ENCODE measurements around the gene PCLO. TPM values are rescaled to one million over a fixed set of nuclear protein-coding genes. Genes with fewer than 3 reads are reported as not detected.

PCLO gene
- total and polyA plus RNA-seq, 9 of the 15 experiments (the other 6 are each of a cell fraction or from before 2014, with no cell fraction given): under 0.01 to 0.01 TPM; not detected in 7

- H3K79me2 ChIP-seq (ENCODE audit: control insufficient read depth, insufficient read depth, low read length): no peaks in the 10 kb centered on the region
- no peaks in the 10 kb centered on the region for H3K4me1 ChIP-seq (replicated peaks in 1 of 2; ENCODE audit: control insufficient read depth in 2 of 2, insufficient read depth in 2 of 2, low read length in 2 of 2)
- no peaks in the 10 kb centered on the region for H3K9me3 ChIP-seq (replicated peaks; ENCODE audit: control insufficient read depth, insufficient read depth, low read depth, low read length)
- no peak for DNase-seq (ENCODE audit: extremely low read depth in 1 of 4, low spot score in 3 of 4)
- intact Hi-C loops (cut with micrococcal nuclease): no loop called here
- ChIA-PET POLR2A (no interaction called here), CTCF (ENCODE audit: low intra/inter-chr PET ratio) (no interaction called here)
- FAIRE-seq: no peak
- H3K27ac ChIP-seq (ENCODE audit: extremely low read depth, low read depth, low read length): no peak overlapping the region
- in situ Hi-C loops (cut with MboI): no loop called here
- ATAC-seq: no peak
- no peak for TF ChIP-seq ZNF318 (IDR thresholded peaks at IDR 0.05; ENCODE audit: borderline replicate concordance in 1 of 2, low read depth in 1 of 2)
- TF ChIP-seq TEAD2 (tag; IDR thresholded peaks at IDR 0.05): no peak
- TF ChIP-seq, protein P1, sequence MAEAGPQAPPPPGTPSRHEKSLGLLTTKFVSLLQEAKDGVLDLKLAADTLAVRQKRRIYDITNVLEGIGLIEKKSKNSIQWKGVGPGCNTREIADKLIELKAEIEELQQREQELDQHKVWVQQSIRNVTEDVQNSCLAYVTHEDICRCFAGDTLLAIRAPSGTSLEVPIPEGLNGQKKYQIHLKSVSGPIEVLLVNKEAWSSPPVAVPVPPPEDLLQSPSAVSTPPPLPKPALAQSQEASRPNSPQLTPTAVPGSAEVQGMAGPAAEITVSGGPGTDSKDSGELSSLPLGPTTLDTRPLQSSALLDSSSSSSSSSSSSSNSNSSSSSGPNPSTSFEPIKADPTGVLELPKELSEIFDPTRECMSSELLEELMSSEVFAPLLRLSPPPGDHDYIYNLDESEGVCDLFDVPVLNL (CRISPR knock-in tag; IDR thresholded peaks at IDR 0.05; ENCODE audit: low read depth): no peak
- no peak for TF ChIP-seq FOXP4 (CRISPR knock-in tag; IDR thresholded peaks at IDR 0.05; ENCODE audit: borderline replicate concordance)
- TF ChIP-seq NBN (IDR thresholded peaks at IDR 0.05; ENCODE audit: low read depth): no peak
- no peak for TF ChIP-seq ZNF311 (CRISPR knock-in tag; IDR thresholded peaks at IDR 0.05)
- no peak for TF ChIP-seq ZNF384 (IDR thresholded peaks at IDR 0.05; ENCODE audit: low read depth, low read length)
- H3K9ac ChIP-seq (ENCODE audit: insufficient read depth in 1 of 2, low read depth in 2 of 2, low read length in 2 of 2): no peak overlapping the region
- no peaks in the 10 kb centered on the region for H4K20me1 ChIP-seq (replicated peaks; ENCODE audit: control insufficient read depth, insufficient read depth, low read length)
- no peak overlapping the region for H3K4me3 ChIP-seq
- BruUV-seq (replicated peaks): no TSS peak
- no peaks in the 10 kb centered on the region for H3K36me3 ChIP-seq (ENCODE audit: control insufficient read depth, insufficient read depth, low read length)
- no peaks in the 10 kb centered on the region for H3K9me1 ChIP-seq (ENCODE audit: control insufficient read depth, insufficient read depth, low read length)
- no peak overlapping the region for H3K4me2 ChIP-seq (ENCODE audit: insufficient read depth, low read length)
- H2AFZ ChIP-seq (ENCODE audit: low read depth, low read length): no peak overlapping the region
- 5% methylated on average over 2 of the region's 2 CpGs for WGBS (ENCODE audit: insufficient coverage, low coverage, missing lambda C conversion rate)
- H3K27me3 ChIP-seq (ENCODE audit: control insufficient read depth in 2 of 2, insufficient read depth in 2 of 2, low read length in 2 of 2): no peaks in the 10 kb centered on the region
These were observed 449.2 kb downstream of the PCLO start for GRCh38 chr7:82713506-82713905.
